Stimulated activated naive CD8-positive, alpha-beta T cell treated with anti-CD3 and anti-CD28 coated beads, Interleukin-15, Interleukin-2, amounts not matched to agents 100 U/mL and 50 U/mL, for 24 hours (primary cell): ENCODE results near the gene NHS.

ENCODE experiments used
- ATAC-seq: fragments of 150-1000 bp; cut with Tn5 transposase; one replicate; pipeline ENCODE4 v1.10.0; 2021
- DNase-seq: peaks from one replicate; pipeline ENCODE4 v3.0.0; 2021

The NHS gene

DNA sequence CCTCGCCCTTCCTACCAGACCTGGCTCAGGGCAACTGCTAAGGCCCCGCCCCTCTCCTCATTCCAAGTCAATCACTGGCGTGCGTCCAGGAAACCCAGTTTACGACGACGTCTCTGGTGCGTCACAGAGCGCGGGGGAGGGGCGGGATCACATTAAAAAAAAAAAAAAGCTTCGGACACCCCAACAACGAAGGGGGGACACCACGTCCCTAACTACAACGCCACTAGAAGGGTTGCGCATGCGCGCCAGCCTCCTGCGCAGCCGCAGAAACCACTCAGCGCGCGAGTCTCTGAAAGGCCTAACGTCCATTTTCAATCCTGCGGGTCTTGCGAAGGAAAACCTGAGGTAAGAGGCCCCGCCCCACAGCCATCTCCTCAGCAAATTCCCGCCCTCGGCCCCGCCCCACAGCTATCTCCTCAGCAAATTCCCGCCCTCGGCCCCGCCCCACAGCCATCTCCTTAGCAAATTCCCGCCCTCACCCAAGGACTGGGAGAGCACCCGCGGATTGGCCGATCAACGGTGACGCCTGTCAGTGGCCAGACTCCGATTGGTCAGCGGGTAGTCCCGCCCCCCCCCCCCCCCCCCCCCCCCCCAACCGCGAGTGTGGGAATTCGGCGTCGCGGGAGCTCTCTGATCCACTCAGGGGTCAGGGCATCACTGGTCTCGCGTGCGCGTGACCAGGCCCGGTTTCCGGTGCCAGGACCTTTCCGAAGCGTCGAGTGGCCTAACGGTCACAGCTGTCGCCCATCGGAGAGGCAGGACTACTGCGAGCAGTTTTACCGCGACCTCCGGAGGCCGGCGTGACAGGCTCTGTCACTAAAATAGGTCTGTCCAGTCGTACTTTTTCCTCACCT, 362.1 kb downstream of the NHS start, which contains the start of gene SCML1:
TSS of gene SCML1 (plus strand) at position 638 of the 854 bp plus-strand sequence. CDS start 6,694 bp downstream, outside the sequence.
- DNase-seq (peak; percentile 88), ATAC-seq (peak; percentile 85)

DNA sequence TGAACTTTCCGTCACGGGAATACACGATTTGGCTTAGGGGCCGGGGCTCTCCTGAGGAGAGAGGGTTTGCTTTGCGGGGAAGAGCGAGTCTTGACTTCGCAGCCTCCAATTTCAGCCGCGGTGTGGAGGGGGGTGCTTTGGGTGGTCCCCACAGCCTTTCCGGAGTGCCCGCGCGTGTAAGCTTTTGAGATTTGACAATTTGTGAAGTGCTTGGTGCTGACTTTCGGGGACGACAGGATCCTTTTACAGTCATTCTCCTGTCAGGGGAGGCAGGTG, 362.6 kb downstream of the NHS start:
- ATAC-seq = no peak
- peak; percentile 17 for DNase-seq

DNA sequence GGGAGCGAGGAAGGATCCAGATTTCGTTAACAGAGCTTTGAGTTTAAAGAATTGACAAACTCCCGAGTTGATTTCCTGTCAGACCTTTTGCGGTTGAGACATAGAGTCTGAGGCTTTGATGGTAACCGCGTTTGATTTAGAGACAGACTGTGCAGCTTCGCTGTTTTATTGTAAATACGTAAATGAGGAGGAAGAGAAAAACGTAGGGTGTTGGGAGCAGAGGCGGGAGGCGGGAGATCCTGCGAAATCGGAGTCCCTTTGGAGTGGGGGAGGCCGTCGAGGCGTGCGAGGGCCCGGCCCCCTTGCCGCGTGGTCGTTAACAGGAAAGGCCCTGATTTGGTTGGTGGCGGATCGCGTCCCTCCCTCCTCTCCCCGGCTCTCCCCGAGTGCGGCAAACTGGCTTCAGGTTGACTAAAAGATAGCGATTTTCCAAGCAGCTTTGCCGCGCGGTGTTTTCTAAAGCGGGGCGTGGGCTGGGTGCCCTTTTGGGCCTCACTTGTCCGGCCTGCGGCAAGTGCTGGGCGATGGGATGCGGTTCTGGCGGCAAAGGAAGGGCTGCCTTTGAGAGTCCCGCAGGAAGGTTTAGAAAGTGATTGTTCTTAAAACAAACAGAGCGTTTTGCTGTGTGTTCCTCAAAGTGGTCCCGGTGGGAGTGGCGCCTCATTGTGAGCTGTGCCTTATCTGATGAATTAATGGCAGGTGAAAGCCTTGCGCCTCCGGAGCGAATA, 363.1 kb downstream of the NHS start:
- DNase-seq = peak; percentile 51

DNA sequence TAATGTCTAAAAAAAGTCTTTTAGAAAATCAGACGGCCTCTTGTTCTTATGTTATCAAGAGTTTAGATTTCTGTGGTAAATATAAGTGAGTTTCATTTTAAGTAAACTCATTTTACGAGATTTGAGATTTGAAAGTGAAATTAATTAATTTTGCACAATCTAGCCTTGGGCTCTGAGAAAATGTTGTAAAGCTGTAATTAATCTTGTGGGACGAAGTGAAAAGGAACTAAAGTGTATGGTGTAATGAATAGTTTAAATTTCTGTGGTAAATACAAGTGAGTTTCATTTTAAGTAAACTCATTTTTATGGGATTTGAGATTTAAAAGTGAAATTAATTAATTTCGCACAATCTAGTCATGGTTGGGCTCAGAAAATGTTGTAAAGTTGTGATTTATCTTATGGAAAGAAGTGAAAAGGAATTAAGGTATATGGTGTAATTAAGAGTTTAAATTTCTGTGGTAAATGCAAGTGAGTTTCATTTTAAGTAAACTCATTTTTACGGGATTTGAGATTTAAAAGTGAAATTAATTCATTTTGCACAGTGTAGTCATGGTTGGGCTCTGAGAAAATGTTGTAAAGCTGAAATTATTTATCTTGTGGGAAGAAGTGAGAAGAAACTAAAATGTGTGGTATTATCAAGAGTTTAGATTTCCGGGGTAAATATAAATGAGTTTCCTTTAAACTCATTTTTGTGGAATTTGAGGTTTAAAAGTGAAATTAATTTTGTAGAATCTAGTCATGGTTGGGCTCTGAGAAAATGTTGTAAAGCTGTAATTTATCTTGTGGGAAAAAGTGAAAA, 363.9 kb downstream of the NHS start:
- DNase-seq (no peak), ATAC-seq (no peak)

More for the DNA sequence above, 363.1 kb downstream of the NHS start:
- ATAC-seq = peak; percentile 33

DNA sequence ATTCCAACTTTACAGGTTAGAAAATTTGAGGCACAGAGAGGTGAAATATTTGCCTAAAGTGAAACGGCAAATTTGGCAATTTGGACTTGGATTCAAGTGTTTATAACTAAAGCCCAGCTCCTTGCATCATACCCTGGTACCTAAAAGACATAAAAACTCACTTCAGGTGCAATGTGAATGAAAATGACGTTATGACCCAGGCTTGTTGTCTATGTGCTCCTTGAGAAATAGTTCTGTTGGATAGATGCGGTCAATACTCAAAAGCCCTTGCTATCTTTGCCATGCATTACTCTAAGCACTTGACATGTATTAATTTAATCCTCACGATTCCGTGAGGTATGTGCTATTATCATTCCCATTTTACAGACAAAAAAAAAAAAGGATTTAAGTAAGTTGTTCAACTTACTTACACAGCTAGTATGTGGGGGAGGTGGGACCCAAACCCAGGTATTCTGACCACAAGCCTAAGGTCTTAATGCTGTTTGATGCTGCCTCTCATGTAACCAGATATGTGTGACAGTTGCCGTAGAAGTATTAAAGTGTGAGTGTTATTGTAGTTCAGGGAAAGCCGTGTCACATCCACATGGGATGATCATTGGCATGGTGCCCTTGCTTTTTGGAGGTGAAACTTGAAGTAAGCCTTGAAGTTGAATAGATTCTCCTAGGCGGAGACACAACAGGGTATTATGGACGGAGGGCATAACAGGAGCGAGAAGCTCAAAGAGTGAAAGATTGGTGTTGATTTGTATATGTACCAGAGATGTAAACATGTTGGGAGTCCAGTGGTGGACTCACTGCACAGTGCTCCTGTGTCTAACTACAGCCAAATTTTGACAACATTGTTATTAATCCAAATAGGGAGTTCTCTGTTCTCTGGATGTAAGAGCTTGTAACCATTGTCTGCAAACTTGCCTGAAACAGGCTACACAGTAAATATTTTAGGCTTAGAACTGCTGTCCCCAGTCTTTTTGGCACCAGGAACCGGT, 365.4 kb downstream of the NHS start:
- DNase-seq = no peak
- no peak for ATAC-seq

DNA sequence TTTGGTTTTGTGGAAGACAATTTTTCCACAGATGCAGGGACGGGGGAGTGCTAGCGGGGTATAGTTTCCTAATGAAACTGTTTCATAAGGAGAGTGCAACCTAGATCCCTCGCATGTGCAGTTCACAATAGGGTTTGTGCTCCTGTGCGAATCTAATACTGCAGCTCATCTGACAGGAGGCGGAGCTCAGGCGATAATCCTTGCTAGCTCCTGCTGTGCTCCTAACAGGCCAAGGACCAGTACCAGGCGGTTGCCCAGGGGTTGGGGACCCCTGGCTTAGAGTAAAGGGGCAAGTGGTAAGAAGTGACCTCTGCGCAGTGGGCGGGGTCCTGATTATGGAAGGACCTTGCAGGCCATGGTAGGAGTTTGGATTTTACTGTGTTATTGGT, 366.1 kb downstream of the NHS start:
- DNase-seq = no peak
- no peak for ATAC-seq

DNA sequence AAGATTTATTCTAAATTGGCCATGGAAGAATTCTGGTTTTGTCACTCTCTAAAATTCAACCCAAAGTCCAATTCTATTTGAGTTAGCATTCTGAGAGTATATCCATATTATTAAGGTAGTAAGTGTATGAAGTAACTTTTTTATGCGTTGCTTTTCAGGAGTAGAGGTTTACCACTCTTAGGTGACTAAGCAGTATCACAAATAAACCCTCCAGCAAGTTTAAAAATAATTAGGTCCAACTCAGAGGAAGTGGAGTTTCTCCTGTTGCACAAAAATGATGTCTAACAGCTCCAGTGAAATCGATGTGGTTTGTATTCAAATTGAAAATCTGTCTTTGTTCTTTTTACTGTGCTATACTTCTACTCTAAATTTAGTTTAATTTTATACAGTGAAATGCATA, 368.9 kb downstream of the NHS start:
- ATAC-seq (no peak), DNase-seq (no peak)

DNA sequence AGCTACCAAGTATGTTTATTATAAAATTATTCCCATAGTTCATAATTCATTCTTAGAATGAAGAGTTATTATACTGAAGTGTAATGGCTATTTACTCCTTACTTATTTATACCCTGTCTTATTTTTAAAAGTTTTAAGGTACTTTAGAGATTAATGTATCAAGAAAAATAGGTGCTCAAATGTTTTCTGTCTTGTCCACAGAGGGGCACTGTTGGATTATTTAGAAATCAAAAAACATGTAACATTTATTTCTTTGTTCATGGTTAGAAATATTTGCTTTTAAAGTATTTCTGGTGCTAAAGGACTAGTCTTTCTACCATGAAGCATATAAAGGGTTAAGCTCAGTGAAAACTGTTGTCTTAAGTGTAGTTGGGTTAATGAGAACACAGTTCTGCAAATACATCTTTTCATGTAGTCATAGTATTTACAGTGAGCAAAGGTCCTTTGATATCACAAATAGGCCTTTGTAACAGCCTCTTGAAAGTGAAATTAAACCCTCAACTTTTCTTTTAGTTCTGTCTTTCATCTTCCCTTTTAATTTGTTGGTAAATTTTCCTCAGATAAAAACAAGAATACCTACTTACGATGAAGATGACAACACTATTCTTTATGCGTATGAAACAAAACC, 370.0 kb downstream of the NHS start:
- no peak for ATAC-seq
- no peak for DNase-seq

DNA sequence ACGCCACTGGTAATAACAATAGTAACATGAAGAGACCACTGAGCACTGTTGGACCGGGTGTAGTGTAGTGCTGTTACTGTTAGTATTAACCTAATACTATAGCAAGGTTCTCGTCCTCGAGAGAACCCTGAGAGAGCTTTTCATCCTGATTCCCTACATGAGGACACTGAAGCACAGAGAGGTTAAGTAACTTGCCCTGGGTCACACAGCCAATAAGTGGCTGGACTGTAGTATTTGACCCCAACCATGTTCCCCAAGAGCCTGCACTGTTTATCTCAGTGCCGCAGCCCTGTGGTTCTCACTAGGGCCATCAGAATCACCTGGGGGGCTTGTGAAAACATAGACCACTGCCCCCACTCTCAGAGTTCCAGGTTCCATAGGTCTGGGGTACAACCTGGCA, 372.7 kb downstream of the NHS start:
- no peak for ATAC-seq
- DNase-seq = no peak

DNA sequence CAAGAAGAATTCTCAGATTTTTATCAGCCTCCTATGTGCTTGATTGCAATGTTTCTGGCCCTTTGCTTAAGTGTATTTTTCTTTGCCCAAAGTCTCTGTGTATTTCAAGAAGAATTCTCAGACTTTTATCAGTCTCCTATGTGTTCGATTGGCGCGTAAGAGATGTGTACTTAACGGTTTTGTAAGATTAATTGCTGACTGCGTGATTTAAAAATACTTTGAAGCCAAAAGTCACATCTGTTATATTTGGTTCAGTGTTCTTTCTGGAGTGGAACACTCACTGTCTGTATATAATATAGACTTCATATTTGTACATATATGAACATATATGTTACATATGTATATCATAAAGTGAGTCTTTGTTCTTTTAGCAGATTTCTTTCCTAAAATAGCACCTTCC, 373.7 kb downstream of the NHS start:
- no peak for DNase-seq
- ATAC-seq = no peak

DNA sequence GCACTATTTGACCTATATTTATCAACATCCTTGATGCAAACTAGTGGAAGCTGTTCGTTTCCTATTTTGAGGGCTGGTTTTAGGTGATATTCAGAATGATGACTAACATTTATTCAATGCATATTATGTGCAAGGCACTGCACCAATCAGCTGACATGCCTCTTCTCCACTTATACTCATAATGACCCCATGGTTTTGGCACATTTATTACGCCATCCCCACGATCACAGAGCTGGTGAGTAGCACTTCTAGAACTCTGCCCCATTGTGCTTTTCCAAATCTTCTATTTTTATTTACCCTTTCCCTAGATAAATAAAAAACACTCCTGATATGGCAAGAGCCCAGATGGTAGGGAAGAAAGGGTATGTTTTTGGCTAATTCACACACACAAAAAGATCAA, 375.4 kb downstream of the NHS start:
- DNase-seq (no peak), ATAC-seq (no peak)

DNA sequence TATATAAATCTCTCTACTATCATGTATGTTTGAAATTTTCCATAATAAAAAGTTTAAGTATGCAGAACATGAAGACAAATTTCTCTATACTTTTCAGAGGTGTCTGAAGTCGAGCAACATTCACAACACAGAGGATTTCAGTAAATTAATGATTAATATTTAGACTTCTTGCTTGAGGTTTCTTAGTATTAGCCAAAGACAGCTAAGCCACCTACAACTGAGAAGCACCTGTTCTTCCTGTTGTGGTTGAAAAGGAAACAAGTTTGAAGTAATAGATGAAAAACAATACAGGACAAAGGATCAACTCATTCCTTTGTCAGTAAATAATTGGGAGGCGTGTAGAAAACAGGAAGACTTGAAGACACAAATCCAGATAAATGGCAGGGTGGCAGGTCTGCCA, 383.4 kb downstream of the NHS start:
- ATAC-seq = no peak
- no peak for DNase-seq

DNA sequence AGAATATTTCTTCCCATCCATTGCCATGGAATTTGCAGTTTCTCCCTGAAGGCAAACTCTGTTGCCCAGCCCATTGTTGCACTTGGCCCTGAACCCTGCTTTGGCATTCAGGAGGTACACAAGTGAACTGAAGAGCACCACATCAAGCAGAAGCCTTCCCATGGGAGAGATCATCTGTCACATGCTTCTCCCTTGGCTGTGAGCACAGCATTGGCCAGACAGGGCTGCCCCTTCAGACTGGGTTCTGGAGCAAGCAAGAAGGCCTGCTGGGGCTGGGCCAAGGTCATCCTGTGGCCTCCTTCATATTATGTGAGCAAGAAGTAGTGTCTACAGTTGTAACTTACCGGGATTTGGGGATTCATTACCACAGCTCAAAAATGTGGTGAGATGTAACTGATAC, 385.0 kb downstream of the NHS start:
- ATAC-seq (no peak), DNase-seq (no peak)

DNA sequence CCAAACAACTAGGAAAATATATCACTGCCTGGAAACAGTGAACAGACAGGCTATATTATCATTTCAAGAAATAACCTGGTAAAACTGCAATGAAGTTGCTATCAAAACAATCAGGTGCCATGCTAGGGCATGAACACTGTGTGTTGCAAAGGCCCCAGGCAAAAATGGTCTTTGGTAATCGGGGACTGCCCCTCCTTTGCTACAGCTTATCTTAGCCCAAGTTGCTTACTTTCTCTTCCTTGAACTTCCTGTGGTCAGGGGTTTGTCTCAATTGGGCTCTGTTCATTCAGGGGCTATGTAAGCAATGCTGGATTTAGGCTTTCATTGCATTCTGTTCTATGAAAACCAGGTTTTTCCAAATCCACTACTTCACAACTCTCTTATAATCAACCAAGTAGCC, 392.7 kb downstream of the NHS start:
- ATAC-seq (no peak), DNase-seq (no peak)

DNA sequence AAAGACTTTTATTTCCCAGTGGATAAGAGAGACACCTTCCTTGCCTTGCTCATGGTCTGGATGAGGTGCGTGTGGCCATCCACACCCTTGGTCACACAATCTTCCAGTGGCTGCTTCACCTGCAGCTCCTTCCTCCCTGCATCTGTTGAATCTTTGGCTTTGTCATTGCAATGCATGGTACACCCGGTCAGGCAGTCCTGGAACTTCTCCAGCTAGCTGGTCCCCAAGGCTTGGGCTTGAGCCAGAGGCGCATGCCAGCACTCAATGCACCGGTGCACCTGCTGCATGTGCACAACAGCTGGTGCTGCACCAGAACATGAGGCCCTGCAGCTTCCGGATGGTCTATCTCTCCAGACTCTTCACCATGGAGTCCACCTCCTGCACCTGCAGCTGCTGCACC, 394.0 kb downstream of the NHS start:
- DNase-seq (no peak), ATAC-seq (no peak)

DNA sequence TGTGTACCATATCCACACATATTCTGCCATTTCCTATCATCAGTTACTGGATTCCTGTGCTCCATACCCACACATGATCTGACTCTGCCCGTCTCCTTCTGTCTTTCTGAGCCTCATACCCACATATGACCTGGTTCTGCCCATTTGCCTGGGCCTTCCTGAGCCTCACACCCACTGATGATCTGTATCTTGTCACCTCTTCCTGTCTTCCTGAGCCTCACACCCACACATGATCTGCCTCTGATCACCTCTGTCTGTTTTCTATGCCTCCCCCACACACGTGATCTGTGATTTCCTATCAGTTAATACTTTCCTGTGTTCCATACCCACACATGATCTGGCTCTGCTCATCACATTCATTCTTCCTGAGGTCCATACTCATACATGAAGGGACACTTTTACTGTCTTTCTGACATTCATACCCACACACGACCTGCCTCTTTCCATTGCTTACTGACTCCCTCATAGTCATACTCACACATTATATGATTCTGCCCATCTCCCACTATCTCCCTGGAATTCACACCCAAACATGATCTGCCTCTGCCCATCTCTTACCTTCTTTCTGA, 394.8 kb downstream of the NHS start:
- peak; percentile 6 for DNase-seq

DNA sequence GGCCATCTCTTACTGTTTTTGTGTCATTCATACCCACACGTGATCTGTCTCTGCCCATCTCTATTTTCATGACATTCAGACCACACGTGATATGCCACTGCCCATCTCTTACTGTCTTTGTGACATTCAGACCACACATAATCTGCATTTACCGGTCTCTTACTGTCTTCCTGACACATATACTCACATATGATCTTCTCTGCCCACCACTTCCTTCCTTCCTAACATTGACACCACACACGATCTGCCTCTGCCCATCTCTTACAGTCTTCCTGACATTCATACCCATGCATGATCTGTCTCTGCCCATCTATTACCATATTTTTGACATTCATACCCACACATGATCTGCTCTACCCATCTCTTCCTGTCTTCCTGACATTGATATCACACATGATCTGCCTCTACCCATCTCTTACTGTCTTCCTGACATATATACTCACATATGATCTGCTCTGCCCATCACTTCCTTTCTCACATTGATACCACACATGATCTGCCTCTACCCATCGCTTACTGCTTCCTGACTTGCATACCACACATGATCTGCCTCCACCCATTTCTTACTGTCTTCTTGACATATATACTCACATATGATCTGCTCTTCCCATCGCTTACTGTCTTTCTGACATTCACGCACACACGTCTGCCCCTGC, 398.3 kb downstream of the NHS start:
- ATAC-seq (no peak), DNase-seq (no peak)

More for the DNA sequence above, 394.8 kb downstream of the NHS start:
- ATAC-seq = peak; percentile 43

DNA sequence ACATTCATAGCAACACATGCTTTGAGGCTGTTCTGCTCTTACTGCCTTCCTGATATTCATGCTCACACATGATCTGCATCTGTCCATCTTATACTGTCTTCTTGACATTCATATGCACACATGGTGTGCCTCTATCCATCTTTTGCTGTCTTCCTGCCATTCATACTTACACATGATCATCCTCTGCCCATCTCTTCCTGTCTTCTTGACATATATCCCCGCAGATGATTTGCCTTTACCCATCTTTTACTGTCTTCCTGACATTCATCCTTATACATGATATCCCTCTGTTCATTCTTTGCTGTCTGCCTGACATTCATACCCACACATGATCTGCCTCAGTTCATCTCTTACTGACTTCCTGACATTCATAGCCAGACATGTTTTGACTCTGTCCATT, 399.1 kb downstream of the NHS start:
- no peak for ATAC-seq

DNA sequence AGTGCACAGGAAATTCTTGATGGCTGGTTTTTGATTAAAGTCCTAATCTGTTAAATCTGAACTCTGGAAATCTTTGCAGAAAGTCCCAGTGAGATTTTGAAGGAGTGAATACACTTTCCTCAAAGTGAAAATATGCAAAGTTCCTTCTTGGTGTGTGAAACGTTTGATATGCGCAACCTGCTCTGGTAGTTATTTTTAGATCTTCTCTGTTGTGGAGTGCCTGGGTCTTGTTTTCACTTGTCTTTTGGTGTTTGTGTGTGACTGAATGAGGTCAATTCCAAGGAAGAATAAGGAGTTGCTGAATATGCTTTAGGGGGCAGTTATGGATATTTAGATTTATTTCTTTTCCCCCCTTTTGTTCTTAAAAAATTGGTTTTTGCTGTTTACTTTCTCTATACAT, 404.0 kb downstream of the NHS start:
- DNase-seq (no peak), ATAC-seq (no peak)

More for the DNA sequence above, 399.1 kb downstream of the NHS start:
- no peak for DNase-seq

DNA sequence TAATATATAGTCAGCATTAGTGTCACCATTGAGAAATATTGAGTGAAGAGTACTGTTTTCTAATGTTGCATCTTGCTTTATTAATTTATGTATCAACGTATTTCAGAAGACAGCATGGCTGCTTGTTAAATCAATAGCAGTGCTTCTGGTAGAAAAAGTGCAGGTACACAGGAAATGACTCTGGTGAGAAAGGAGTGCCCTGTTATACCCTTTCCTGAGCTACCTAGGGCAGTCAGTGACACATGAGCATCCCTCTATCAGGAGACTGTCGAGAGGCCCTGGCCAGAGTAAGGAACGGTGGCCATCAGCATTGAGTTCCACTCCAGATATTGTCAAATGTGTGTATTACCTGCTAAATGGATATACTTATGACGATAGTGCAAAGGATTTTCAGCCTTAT, 404.4 kb downstream of the NHS start:
- ATAC-seq (no peak), DNase-seq (no peak)
